A549 (cell line): ENCODE measurements around the gene AQP2. TPM values are rescaled to one million over a fixed set of nuclear protein-coding genes. Genes with fewer than 3 reads are reported as not detected.

Source experiments
- ATAC-seq, 2 experiments: fragments of 200-7000 bp in 1 of 2; fragments of >200 bp in 1 of 2; cut with Nextera tagmentation in 1 of 2; cut with Tn5 transposase in 1 of 2; 3 replicates each; pipeline versions ENCODE4 v1.8.0 to v1.9.1; 2018 to 2020; ENCODE audit warnings: mild to moderate bottlenecking in 1 of 2, moderate library complexity in 1 of 2
- CTCF ChIA-PET: fragments of 300-600 bp; sonication (Branson Sonifier 250); formaldehyde crosslinking; extraction: SDS; loops from one replicate; lab custom pipeline; 2021; ENCODE audit warnings: antibody characterized with exemption, inconsistent platforms; lab: Yijun Ruan, JAX
- POLR2A ChIA-PET: fragments of 350-600 bp; formaldehyde crosslinking; extraction: SDS; loops from one replicate; lab custom pipeline; 2021; ENCODE audit warnings: antibody characterized with exemption, inconsistent platforms; lab: Yijun Ruan, JAX
- DNase-seq, 2 experiments: peaks; one replicate each; pipeline versions ENCODE4 v3.0.0 to v3.0.0-alpha.2; 2011 to 2016; ENCODE audit warnings: low read depth in 1 of 2, low spot score in 1 of 2
- FAIRE-seq: peaks from 2 replicates; lab custom pipeline; 2011; peaks lifted over from hg19 to GRCh38; lab: Jason Lieb, UNC
- H3K27ac ChIP-seq, 2 experiments: fragments of >200 bp; sonication (Bioruptor Twin); formaldehyde crosslinking; 3 replicates each; pipeline ENCODE4 v1.5.1; 2016 to 2017
- H3K4me1 ChIP-seq: fragments of >200 bp; sonication (Bioruptor Twin); formaldehyde crosslinking; 3 replicates; pipeline ENCODE4 v1.6.1; 2016
- H3K4me2 ChIP-seq: fragments of >200 bp; sonication (Bioruptor Twin); formaldehyde crosslinking; 3 replicates; pipeline ENCODE4 v1.6.1; 2016
- H3K4me3 ChIP-seq: fragments of >200 bp; sonication (Bioruptor Twin); formaldehyde crosslinking; 3 replicates; pipeline ENCODE4 v1.5.1; 2016
- H3K9me3 ChIP-seq: fragments of >200 bp; sonication (Bioruptor Twin); formaldehyde crosslinking; 3 replicates; pipeline ENCODE4 v1.6.1; 2016
- CBX8 ChIP-seq: fragments of 200-600 bp; sonication (generic); IDR thresholded peaks from 2 replicates; pipeline ENCODE4 v1.6.1; 2016
- CHD4 ChIP-seq: fragments of 200-600 bp; sonication (generic); IDR thresholded peaks from 2 replicates; pipeline ENCODE4 v1.6.1; 2016; ENCODE audit warnings: antibody characterized with exemption, mild to moderate bottlenecking, borderline replicate concordance
- ESRRA ChIP-seq: fragments of 150-350 bp; IDR thresholded peaks from 2 replicates; pipeline ENCODE4 v1.6.1; 2014; ENCODE audit warnings: mild to moderate bottlenecking, low read length, borderline replicate concordance
- FOSB ChIP-seq: fragments of 250-450 bp; sonication (Bioruptor Pico); IDR thresholded peaks from 2 replicates; pipeline ENCODE4 v1.5.0; 2020; ENCODE audit warnings: mild to moderate bottlenecking, moderate library complexity
- FOXS1 ChIP-seq: fragments of 250-450 bp; sonication (Bioruptor Pico); IDR thresholded peaks from 2 replicates; pipeline ENCODE4 v1.5.0; 2020; ENCODE audit warnings: mild to moderate bottlenecking, moderate library complexity
- GATA3 ChIP-seq: IDR thresholded peaks from 2 replicates; pipeline ENCODE4 v1.6.1; 2012; ENCODE audit warnings: borderline replicate concordance
- HEYL ChIP-seq: fragments of 250-450 bp; sonication (Bioruptor Pico); IDR thresholded peaks from 2 replicates; pipeline ENCODE4 v1.8.0; 2021; ENCODE audit warnings: mild to moderate bottlenecking, moderate library complexity
- KDM1A ChIP-seq: fragments of 200-600 bp; sonication (generic); IDR thresholded peaks from 2 replicates; pipeline ENCODE4 v1.6.1; 2016; ENCODE audit warnings: low read depth, mild to moderate bottlenecking
- NPAS2 ChIP-seq: fragments of 250-450 bp; sonication (Bioruptor Pico); IDR thresholded peaks from 2 replicates; pipeline ENCODE4 v1.8.0; 2022; ENCODE audit warnings: mild to moderate bottlenecking, moderate library complexity, borderline replicate concordance
- POLR2AphosphoS2 ChIP-seq: conservative IDR thresholded peaks from 2 replicates; pipeline ENCODE4 v1.6.1; 2012; ENCODE audit warnings: low read length, improper control_type of control experiment, inconsistent platforms
- RARB ChIP-seq: fragments of 250-450 bp; sonication (Bioruptor Pico); IDR thresholded peaks from 2 replicates; pipeline ENCODE4 v1.8.0; 2021; ENCODE audit warnings: mild to moderate bottlenecking, moderate library complexity
- RCOR1 ChIP-seq: fragments of 150-350 bp; IDR thresholded peaks from 2 replicates; pipeline ENCODE4 v1.6.1; 2014; ENCODE audit warnings: antibody characterized with exemption, low read length, low read depth
- RFX5 ChIP-seq: fragments of 450-650 bp; IDR thresholded peaks from 2 replicates; pipeline ENCODE4 v1.7.1; 2014; ENCODE audit warnings: antibody characterized with exemption, mild to moderate bottlenecking, moderate library complexity
- WGBS: methylation state at CpG from one replicate; pipeline ENCODE4 v1.1.6; 2017; ENCODE audit errors: missing lambda C conversion rate; 5-methylcytosine and 5-hydroxymethylcytosine counted together
- polyA plus RNA-seq, 4 experiments: library from polyadenylated mRNA; depleted of rRNA in 3 of 4; stranded (reverse); fragments of >200 nt; fragmentation: RNase III in 1 of 4; extraction: RNeasy Plus Mini Kit Qiagen cat#74134 plus additional on column Dnase treatment in 1 of 4; gene quantifications; 2 replicates in 3 of 4; 3 replicates in 1 of 4; pipeline ENCODE4 v1.2.3, GENCODE V29; 2011 to 2017
- TF ChIP-seq, protein P1 (sequence below): IDR thresholded peaks from 2 replicates; pipeline ENCODE4 v1.6.1; 2012
- TF ChIP-seq, protein P2 (sequence below): fragments of 450-650 bp; IDR thresholded peaks from 2 replicates; pipeline ENCODE4 v1.6.1; 2014; ENCODE audit warnings: antibody characterized with exemption
- TF ChIP-seq, protein P3 (sequence below): fragments of >200 bp; sonication (Bioruptor Twin); formaldehyde crosslinking; IDR thresholded peaks from 2 replicates; pipeline ENCODE4 v1.6.1; 2016
- TF ChIP-seq, protein P4 (sequence below): fragments of 150-350 bp; IDR thresholded peaks from 2 replicates; pipeline ENCODE4 v1.6.1; 2014; ENCODE audit warnings: low read depth, mild to moderate bottlenecking, low read length
- TF ChIP-seq, protein P5 (sequence below): fragments of >200 bp; sonication (Bioruptor Twin); formaldehyde crosslinking; IDR thresholded peaks from 3 replicates; pipeline ENCODE4 v1.5.1; 2016

Gene AQP2
- polyA plus RNA-seq, 2 of the 4 experiments (the other 2 are of a cell fraction), result not detected

DNA sequence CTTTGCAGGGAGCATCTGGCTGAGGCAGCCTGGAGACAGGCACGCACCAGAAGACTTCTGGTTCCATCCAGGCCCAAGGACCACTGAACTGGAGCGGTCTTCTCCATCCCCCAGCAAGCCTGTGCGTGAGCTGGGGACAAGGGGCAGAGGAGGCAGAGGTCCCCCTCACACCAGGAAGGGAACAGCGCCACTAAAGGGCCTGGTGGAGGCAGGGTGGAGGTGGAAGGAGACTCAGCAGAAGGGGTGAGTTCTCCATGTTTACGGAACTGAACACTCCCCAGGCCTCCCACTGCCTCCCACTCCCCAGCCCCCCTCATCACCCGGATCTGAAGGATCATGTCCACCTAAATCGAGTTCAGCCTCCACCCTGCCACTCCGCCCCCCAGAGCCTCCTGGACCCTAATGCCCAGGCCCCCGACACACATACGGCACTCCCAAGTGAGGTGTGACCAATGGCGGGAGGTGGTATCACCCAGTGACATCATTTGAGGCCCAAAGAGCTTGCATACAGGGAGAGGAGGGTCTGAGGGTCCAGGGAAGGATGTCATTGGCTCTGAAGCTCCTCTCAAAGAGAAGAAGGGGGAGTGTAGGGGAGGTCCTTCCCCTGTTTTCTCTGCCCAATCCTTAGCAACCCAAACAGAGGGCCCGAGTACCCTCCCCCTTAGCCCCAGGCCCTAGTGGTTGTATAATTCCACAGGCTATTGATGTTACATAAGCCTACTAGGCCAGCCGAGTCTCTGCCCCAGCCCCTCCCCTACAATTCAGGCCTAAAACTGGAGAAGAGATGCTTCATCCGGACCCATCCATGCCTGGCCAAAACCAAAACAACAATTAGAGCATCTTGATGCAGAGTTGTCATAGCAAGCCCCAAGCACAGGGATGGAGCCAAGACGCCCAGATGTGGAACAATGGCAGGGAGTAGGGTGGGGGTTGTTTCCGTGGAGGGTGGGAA is 47.9 kb upstream of the AQP2 start:
- H3K4me2 ChIP-seq, result no peak overlapping the region
- TF ChIP-seq, protein P1, sequence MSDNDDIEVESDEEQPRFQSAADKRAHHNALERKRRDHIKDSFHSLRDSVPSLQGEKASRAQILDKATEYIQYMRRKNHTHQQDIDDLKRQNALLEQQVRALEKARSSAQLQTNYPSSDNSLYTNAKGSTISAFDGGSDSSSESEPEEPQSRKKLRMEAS, result no peak
- TF ChIP-seq RFX5, result no peak
- no peak for TF ChIP-seq POLR2AphosphoS2
- no peak for TF ChIP-seq ESRRA
- TF ChIP-seq, protein P2, sequence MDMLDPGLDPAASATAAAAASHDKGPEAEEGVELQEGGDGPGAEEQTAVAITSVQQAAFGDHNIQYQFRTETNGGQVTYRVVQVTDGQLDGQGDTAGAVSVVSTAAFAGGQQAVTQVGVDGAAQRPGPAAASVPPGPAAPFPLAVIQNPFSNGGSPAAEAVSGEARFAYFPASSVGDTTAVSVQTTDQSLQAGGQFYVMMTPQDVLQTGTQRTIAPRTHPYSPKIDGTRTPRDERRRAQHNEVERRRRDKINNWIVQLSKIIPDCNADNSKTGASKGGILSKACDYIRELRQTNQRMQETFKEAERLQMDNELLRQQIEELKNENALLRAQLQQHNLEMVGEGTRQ, result no peak
- no peak for TF ChIP-seq KDM1A
- no peak for TF ChIP-seq RARB (CRISPR knock-in tag)
- no peak for TF ChIP-seq NPAS2 (CRISPR knock-in tag)
- TF ChIP-seq, protein P3, sequence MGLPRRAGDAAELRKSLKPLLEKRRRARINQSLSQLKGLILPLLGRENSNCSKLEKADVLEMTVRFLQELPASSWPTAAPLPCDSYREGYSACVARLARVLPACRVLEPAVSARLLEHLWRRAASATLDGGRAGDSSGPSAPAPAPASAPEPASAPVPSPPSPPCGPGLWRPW, result no peak
- TF ChIP-seq, all 56 proteins: peak for 0
- no peak overlapping the region for H3K4me3 ChIP-seq
- no peak for ATAC-seq
- DNase-seq, result no peak
- H3K27ac ChIP-seq, result no peak overlapping the region
- no peaks in the 10 kb centered on the region for H3K4me1 ChIP-seq
- ChIA-PET CTCF (interaction anchor here (0.8 kb wide), 1 partner anchor 12 kb away, joined by 3 read pairs; no protein-coding TSS in a partner anchor), POLR2A (no interaction called here)
- no peak for FAIRE-seq
- no peaks in the 10 kb centered on the region for H3K9me3 ChIP-seq
- WGBS, result 71% methylated on average over 16 of the region's 16 CpGs

DNA sequence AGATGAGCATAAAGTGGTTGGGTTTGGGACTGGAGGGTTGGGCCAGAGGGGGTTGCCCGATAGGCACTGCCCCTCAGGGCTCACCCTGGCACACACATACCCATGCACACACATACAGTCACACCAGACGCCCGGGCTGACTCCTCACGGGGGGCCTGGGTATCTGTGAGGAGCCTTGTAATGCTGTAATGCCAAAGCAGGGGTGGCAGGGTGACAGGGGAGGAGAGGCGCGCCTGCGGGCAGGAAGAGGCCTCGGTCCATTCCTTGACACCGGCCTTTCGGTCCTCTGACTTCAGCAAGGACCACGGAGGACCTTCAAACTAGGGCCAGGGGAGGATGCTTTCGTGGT is 47.2 kb upstream of the AQP2 start:
- WGBS, result 87% methylated on average over 12 of the region's 12 CpGs
- Histone ChIP-seq H3K4me2 (no peak overlapping the region), H3K9me3 (no peaks in the 10 kb centered on the region), H3K27ac (no peak overlapping the region), H3K4me3 (no peak overlapping the region), H3K4me1 (no peaks in the 10 kb centered on the region)
- FAIRE-seq, result no peak
- DNase-seq, result no peak
- no peak for TF ChIP-seq CBX8
- TF ChIP-seq FOSB (CRISPR knock-in tag), result no peak
- TF ChIP-seq, protein P4, sequence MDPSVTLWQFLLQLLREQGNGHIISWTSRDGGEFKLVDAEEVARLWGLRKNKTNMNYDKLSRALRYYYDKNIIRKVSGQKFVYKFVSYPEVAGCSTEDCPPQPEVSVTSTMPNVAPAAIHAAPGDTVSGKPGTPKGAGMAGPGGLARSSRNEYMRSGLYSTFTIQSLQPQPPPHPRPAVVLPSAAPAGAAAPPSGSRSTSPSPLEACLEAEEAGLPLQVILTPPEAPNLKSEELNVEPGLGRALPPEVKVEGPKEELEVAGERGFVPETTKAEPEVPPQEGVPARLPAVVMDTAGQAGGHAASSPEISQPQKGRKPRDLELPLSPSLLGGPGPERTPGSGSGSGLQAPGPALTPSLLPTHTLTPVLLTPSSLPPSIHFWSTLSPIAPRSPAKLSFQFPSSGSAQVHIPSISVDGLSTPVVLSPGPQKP, result no peak
- no peak for TF ChIP-seq HEYL (CRISPR knock-in tag)
- TF ChIP-seq, protein P5, sequence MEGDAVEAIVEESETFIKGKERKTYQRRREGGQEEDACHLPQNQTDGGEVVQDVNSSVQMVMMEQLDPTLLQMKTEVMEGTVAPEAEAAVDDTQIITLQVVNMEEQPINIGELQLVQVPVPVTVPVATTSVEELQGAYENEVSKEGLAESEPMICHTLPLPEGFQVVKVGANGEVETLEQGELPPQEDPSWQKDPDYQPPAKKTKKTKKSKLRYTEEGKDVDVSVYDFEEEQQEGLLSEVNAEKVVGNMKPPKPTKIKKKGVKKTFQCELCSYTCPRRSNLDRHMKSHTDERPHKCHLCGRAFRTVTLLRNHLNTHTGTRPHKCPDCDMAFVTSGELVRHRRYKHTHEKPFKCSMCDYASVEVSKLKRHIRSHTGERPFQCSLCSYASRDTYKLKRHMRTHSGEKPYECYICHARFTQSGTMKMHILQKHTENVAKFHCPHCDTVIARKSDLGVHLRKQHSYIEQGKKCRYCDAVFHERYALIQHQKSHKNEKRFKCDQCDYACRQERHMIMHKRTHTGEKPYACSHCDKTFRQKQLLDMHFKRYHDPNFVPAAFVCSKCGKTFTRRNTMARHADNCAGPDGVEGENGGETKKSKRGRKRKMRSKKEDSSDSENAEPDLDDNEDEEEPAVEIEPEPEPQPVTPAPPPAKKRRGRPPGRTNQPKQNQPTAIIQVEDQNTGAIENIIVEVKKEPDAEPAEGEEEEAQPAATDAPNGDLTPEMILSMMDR, result no peak
- TF ChIP-seq FOXS1 (CRISPR knock-in tag), result no peak
- TF ChIP-seq KDM1A, result no peak
- TF ChIP-seq CHD4, result no peak
- no peak for TF ChIP-seq NPAS2 (CRISPR knock-in tag)
- no peak for TF ChIP-seq GATA3
- no peak for TF ChIP-seq RCOR1
- CTCF ChIA-PET, result no interaction called here
- ATAC-seq, result no peak
- POLR2A ChIA-PET, result no interaction called here
